Activated CD8-positive, alpha-beta memory T cell treated with anti-CD3 and anti-CD28 coated beads for 36 hours (primary cell): ENCODE measurements around the gene MAP3K19. TPM values are rescaled to one million over a fixed set of nuclear protein-coding genes. Genes with fewer than 3 reads are reported as not detected.
"Not testable (repeated sequence)": the region's sequence is repeated elsewhere in the genome, so short reads cannot be mapped to it uniquely, and the experiment has no call there.

Experiments used
- CTCF ChIA-PET: fragments of 350-600 bp; sonication (Branson Sonifier 250); formaldehyde crosslinking; loops from one replicate; lab custom pipeline; 2021; ENCODE audit warnings: antibody characterized with exemption; lab: Charles Lee
- POLR2A ChIA-PET: fragments of 350-600 bp; sonication (Branson Sonifier 250); formaldehyde crosslinking; loops from one replicate; lab custom pipeline; 2021; ENCODE audit warnings: antibody characterized with exemption; lab: Charles Lee
- total RNA-seq, 2 experiments: library from RNA; stranded (reverse); gene quantifications; one replicate each; pipeline ENCODE4 v1.2.3, GENCODE V29; 2021

MAP3K19 gene
- total RNA-seq, 2 experiments from 2014 or later = not detected

DNA sequence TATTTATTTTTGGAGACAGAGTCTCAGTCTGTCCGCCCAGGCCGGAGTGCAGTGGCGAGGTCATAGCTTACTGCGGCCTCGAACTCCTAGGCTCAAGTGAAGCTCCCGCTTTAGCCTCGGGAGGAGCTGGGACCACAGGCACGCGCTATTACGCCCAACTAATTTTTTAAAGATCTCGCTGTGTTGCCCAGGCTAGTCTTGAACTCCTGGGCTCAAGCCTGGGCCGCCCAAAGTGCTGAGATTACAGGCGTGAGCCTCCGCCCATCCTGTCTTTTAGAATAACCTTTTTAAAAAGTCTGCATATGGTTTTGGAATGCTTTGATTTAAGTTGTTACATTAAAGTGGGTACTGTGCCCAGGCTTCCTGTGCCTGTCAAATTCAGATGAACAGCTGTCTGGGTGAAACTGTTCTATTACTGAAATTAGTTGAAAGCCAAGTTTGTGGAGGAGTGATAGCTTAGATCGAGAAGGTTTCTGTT, 5.8 kb upstream of the MAP3K19 start:
- CTCF ChIA-PET = no interaction called here
- POLR2A ChIA-PET = interaction anchor here (0.5 to 1.1 kb wide), 5 partner anchors 11 to 688 kb away, joined by 3 to 6 read pairs (median 4); partner anchors contain the start of genes R3HDM1 and ZRANB3

DNA sequence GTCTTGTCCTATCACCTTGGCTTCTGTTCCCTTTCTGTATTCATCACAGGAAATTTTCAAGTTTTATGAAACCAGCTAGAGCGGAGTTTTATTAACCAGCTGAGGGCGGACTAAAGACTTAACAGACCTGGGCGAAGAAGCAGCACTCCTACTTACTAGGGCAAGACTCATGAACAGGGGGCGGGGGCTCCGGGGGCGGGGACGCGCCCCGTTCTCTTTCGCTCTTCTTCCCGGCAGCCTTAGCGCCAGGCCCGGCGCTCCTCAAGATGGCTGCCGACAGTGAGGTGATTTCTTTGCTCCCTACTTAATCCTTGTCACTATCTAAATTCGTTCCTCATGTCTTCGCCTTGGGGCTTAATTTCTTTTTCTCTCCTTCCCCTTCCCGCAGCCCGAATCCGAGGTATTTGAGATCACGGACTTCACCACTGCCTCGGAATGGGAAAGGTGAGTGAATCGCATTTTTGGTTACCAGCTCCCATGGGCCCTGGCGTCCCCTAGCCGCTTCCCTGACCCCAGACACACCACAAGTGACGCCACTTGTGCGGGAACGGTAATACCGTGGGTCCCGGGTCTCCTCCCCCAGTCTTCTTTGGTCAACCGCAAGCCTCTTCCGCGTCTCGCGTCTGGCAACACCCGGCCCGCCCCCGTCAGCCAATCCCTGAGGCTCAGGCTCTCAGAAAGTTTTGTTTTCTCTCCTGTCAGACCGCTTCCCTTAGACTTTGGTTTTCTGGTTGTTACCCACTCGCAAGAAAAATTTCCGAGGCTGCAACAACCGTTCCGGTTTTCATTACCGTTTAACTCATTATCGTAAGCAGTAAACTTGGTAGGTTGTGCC, 5.0 kb upstream of the MAP3K19 start, which contains the start of gene RAB3GAP1:
Gene RAB3GAP1, plus strand, starts transcription at position 251 of the 835 bp plus-strand sequence. Its CDS starts 16 bp downstream, at position 267.
- CTCF ChIA-PET = no interaction called here

DNA sequence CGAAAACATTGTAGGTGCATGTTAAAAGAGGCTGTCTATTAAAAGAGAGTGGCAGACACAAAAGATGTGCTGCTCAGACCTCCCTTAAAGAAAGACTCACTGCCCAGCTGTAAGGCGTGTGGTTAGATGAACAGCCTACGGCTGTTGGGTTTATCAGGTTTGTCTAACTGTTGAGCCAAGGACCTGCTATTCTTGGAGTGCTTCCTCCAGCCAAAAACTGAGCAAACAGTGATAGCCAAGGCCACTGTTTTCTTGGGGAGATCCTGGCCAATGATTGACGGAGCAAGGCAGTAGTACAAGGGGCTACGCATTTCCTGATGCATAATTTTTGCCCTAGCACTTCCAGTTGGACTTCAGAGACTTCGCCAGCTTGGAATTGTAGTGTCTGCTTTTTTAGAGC, 3.4 kb upstream of the MAP3K19 start:
- CTCF ChIA-PET = interaction anchor here (1.2 kb wide), 1 partner anchor 15 kb away, joined by 3 read pairs; no protein-coding TSS in a partner anchor
- POLR2A ChIA-PET = no interaction called here

More for the DNA sequence above, 5.0 kb upstream of the MAP3K19 start, which contains the start of gene RAB3GAP1:
- POLR2A ChIA-PET = interaction anchor here (0.6 to 1.1 kb wide), 5 partner anchors 437 to 689 kb away, joined by 3 to 6 read pairs (median 4); partner anchors contain the start of genes R3HDM1 and ZRANB3

DNA sequence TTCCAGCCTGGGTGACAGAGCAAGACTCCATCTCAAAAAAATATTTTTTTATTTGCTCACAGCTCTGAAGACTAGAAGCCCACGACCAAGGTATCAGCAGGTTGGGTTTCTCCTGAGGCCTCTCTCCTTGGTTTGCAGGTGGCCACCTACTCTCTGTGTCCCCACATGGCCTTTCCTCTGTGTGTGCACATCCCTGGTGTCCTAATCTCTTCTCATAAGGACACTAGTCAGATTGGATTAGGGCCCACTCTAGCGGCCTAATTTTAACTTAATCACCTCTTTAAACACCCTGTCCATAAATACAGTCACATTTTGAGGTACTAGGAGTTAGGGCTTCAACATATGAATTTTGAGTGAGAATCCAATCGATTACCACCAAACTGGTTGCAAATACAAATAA, 2.9 kb upstream of the MAP3K19 start:
- ChIA-PET CTCF (interaction anchor here (1.2 kb wide), 1 partner anchor 15 kb away, joined by 3 read pairs; no protein-coding TSS in a partner anchor), POLR2A (no interaction called here)

DNA sequence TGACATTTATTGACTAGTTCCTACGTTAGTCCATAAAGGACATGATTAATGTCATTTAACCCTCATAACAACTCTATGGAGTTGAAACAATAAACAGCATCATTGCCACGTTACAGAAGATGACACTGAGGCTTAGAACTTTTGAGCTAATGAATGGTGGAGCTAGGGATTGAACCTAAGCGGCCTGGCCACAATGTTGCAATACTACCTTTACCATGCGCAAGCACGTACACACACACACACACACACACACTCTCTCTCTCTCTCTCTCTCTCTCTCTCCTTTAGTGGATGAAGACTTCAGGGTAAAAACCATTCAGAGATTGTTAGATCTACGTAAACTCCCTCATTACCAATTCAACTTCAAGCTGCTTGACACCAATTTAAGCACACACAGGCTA, 875 bp upstream of the MAP3K19 start:
- ChIA-PET POLR2A (no interaction called here), CTCF (interaction anchor here (1.5 kb wide), 1 partner anchor 44 kb away, joined by 4 read pairs; no protein-coding TSS in a partner anchor)

DNA sequence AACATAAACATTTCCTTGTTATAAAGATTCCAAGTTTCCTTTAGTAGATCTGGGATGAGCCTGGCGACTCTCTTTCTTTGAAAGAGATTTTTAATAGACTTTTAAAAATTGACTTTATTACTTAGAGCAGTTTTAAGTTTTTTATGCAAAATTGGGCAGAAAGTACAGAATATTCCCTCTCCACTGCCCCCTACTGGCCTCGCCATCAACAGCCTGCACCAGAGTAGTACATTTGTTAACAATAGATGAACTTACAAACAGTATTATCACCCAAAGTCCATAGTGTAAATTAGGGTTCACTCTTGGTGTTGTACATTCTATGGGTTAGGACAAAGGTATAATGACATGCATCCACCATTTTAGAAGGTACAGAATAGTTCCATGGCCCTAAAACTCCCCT, 3.9 kb downstream of the MAP3K19 start:
- POLR2A ChIA-PET = no interaction called here
- CTCF ChIA-PET = interaction anchor here (1.3 kb wide), 2 partner anchors 22 to 24 kb away, joined by 3 to 4 read pairs; no protein-coding TSS in a partner anchor

DNA sequence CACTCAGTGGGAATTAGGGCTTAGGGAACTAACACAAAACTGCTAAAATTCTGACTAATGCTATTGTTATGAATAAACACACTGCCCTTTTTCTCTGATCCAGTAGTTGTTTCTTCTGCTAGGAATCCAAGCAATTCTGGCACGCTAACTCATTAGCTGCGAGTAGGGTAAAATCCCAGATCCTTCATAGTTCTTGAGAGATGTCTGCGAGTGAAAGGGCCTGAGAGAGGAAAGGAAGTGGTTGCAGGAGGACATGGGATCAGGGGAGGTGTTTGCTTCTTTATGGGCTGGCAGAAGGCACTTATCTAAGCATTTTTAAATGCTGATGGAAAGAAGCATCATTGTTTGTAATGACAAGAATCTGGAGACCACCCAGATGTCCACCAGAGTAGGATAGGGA, 9.4 kb downstream of the MAP3K19 start:
- ChIA-PET CTCF (interaction anchor here (1.3 kb wide), 1 partner anchor 34 kb away, joined by 4 read pairs; no protein-coding TSS in a partner anchor), POLR2A (no interaction called here)

DNA sequence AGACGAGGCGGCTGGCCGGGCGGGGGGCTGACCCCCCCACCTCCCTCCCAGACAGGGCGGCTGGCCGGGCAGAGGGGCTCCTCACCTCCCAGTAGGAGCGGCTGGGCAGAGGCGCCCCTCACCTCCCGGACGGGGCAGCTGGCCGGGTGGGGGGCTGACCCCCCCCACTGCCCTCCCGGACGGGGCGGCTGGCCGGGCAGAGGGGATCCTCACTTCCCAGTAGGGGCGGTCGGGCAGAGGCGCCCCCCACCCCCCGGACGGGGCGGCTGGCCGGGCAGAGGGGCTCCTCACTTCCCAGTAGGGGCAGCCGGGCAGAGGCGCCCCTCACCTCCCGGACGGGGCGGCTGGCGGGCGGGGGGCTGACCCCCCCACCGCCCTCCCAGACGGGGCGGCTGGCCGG, 14.0 kb downstream of the MAP3K19 start:
- CTCF ChIA-PET, POLR2A ChIA-PET: not testable (repeated sequence)

DNA sequence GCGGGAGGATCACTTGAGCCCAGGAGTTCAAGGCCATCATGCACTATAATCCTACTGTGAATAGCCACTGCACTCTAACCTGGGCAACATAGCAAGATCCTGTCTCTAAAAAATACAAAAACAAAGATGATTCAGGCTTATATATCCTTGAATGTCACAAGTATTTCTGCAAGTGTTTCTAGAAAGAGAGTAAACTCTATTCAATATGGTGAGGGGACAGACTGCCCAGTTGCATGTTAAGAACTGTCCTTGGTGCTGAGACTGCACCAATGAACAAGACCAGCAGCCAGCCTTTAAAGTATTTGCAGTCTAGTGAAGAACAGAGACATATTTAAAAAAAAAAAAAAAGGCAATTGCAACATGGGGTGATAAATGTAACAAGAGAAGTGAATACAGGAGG, 16.4 kb downstream of the MAP3K19 start:
- CTCF ChIA-PET = no interaction called here
- POLR2A ChIA-PET = no interaction called here

DNA sequence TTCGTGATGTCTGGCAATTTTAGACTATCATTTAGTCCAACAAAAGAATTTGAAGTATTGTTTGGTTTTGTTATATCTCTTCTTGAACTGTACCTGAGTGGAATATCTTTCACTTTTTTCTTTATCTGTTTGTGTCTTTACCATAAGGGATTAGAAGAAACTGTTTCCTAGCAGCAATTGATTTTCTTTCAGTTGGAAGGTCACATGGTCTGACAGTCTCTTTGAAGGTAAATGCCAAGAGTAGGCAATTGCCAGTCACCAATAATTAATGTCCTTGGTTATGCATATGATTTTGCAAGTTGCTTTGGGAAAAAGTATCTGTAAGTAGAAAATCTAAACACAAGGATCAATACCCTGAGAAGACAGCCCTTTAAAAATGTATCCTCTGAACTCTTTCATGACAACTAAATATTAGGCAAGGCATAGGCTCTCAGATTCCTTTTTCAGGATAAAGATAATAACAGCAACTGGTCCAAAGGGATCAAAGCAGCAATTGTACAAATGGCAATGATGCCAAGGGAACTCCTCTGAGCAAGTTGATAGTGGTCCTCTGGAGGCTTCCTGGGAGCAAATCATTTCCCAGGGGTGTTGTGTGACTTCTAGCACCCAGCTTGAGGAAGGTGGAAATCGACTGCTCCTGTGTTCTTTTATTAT, 17.6 kb downstream of the MAP3K19 start:
- POLR2A ChIA-PET = no interaction called here
- CTCF ChIA-PET = no interaction called here

DNA sequence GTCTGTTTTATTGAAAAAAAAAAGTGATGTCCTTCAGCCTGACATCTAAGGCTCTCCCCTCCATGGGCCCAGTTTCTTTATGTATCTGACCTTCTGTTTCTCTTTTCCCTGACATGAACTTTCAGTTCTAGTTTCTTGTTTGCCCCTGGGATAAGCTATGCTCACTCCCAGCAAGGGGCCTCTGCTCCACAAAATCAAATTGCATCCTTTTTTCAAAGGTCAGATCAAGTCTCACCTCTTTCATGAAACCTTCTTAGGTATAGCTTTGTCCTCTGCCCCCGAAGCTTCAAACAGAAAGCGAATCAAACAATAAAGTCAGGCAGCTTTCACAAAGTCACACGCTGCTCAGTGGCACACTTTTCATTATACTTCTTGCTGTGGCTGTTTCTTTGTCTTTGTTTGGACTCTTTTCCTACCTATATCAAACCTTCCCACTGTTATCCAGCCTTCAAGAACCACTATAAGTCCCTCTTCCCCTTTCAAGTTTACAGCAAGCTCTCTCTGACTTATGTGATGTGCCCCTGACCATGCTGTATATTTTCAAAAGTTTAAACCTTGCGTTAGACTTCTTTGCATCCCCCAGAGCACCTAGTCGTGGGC, 23.3 kb downstream of the MAP3K19 start:
- CTCF ChIA-PET = no interaction called here

DNA sequence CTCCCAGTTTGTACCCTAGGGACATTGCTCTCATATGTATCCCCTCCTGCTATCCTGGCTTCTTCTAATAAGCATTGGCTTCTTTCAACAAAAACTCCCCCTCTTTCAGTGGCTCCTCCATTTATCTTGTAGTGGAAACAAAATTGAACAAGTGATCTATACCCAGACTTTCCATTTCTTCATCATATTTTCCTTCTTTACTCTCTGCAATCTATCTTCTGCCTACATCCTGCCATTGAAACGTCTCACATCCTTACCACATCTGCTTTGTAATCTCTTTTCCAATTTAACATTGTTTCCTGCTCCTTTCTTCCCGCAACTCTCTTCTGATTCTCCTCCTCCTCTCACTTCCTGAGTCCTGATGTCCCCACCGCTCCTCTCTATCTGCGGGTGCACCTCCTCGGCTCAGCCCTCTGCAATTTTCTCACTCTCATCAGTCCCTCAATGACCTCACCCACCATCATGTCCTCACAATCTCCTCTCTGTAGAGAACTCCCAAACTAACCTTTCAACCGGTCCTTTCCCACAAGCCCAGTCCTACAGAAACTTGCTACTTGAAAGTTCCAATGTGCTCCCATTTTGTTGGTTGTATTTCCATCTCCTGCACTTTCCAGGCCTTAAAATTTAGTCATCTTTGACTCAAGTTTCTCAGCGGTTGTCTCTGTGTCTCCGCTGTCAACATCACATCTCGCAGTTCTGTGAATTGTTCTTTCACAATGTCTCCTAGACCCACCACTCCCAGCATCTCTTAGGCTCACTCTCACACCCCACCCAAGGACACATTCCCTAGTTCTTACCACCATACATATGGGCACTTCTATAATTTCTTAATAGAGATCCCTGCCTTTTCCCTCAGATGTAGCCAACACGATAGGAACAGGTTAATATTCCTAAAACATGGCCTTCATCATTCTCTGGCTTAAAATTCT, 24.0 kb downstream of the MAP3K19 start:
- ChIA-PET CTCF (no interaction called here), POLR2A (no interaction called here)

More for the DNA sequence above, 23.3 kb downstream of the MAP3K19 start:
- POLR2A ChIA-PET = no interaction called here

DNA sequence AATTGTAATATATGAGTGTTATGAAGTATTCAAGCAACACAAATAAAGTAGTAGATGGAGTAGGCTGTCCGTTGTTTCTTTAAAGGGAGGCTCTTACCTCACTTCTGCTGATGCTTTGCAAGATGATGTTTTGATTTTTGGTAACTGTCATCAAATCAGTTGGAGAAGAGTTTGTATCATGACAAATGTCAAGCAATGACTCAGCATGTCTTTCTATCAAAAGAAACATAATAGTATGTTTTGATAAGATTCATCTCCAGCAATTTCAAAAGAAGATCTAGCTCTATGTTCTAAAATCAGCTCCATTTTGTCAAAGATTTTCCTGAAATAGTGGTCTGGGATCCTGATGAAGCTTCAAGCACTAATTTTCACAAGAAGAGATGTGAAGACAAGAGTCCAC, 25.6 kb downstream of the MAP3K19 start:
- ChIA-PET POLR2A (no interaction called here), CTCF (no interaction called here)

DNA sequence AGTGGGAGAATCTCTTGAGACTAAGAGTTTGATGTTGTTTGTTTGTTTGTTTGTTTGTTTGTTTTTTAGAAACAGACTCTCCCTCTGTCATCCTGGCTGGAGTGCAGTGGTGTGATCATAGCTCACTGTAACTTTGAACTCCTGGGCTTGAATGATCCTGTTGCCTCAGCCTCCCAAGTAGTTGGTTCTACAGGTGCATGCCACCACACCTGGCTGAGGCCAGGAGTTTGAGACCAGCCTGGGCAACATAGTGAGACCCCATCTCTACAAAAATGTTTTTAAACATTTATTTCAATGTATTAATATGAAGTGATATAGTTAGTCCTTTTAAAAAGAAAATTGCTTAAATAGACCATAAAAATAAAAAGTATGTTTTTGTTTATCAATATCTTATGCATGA, 35.6 kb downstream of the MAP3K19 start:
- POLR2A ChIA-PET = no interaction called here
- CTCF ChIA-PET = no interaction called here

DNA sequence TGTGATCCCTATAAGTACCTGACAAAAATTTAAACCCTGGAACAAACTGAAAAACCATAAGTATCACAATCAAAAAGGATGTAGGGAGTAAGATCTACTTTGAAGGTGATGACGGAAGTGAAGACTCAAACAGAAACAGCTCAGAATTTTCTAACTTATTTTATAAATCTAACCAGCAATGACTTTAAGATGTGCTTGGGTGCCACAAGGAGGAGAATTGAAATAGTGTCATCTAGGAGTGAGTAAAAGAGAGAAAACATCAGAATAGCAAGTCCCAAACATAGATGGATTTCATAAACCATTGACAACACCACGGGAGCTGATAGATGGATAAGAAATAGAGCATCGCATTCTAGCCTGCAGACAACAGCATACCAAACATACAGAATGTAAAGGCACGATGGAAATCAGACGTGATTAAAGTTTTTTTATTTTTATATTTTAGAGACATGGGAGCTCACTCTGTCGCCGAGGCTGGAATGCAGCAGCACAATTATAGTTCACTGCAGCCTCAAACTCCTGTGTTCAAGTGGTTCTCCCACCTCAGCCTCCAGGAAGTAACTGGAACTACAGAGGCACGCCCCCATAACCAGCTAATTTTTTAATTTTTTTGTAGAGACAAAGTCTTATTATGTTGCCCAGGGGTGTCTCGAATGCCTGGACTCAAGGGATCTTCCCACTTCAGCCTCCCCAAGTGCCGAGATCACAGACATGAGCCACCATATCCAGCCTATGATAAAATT, 36.9 kb downstream of the MAP3K19 start:
- ChIA-PET CTCF (no interaction called here), POLR2A (no interaction called here)

DNA sequence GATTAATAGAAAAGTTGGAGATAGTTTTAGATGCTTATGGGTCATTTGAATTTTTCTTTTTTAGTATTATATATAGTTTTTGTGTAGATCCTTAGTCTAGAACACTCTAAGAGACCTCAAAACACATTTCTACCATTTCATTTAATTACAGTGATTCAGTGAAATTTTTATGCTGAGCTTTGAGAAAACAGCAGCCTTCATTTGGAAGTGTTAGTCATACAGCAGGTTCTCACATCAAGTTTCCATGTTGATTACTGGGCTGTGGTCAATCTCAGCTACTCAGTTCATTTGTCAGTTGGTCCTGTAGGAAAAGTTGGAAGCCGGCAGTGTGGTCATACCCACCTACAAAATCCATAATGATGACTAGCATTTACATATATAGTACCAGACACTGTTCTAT, 37.9 kb downstream of the MAP3K19 start:
- CTCF ChIA-PET = no interaction called here

DNA sequence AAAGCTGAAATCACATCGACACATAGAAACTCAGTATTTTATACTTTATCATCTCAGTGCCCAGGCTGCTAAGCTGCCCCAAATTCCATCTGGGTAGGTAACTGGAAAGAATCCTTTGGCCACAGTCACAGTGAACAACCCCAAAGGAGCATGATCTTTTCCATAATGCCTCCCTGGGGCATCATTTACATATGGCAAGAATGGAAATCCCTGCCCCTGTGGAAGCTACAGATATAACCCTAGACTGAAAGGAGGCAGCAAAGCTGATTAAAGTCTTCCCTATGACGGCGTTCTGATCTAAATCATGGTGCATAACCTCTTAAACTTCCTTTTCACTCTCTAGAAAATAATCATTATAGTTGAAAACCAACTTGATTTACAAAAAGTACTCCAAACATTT, 41.5 kb downstream of the MAP3K19 start:
- POLR2A ChIA-PET = no interaction called here
- CTCF ChIA-PET = interaction anchor here (0.9 kb wide), 1 partner anchor 704 kb away, joined by 3 read pairs; no protein-coding TSS in a partner anchor

More for the DNA sequence above, 37.9 kb downstream of the MAP3K19 start:
- POLR2A ChIA-PET = no interaction called here
